Activated CD8-positive, alpha-beta T cell treated with anti-CD3 and anti-CD28 coated beads for 36 hours (primary cell): ENCODE data around the gene CYBA. TPM values are rescaled to one million over a fixed set of nuclear protein-coding genes. Genes with fewer than 3 reads are reported as not detected.
"Not testable (repeated sequence)": the region's sequence is repeated elsewhere in the genome, so short reads cannot be mapped to it uniquely, and the experiment has no call there.

ENCODE experiments used
- ATAC-seq: fragments of 200-7000 bp; cut with Tn5 transposase; one replicate; pipeline ENCODE4 v1.10.0; 2021; ENCODE audit warnings: mild to moderate bottlenecking, moderate library complexity
- CTCF ChIA-PET: fragments of 350-600 bp; sonication (Branson Sonifier 250); formaldehyde crosslinking; loops from one replicate; lab custom pipeline; 2021; ENCODE audit warnings: antibody characterized with exemption; lab: Charles Lee
- POLR2A ChIA-PET: fragments of 350-600 bp; sonication (Branson Sonifier 250); formaldehyde crosslinking; loops from one replicate; lab custom pipeline; 2021; ENCODE audit warnings: antibody characterized with exemption; lab: Charles Lee
- DNase-seq: peaks from one replicate; pipeline ENCODE4 v3.0.0-alpha.2; 2020
- H3K27ac Mint-ChIP-seq: one replicate; pipeline ENCODE4 v1.8.0; 2021; ENCODE audit warnings: mild to moderate bottlenecking, mixed read lengths
- H3K27me3 Mint-ChIP-seq: one replicate; pipeline ENCODE4 v1.8.0; 2021; ENCODE audit warnings: mixed read lengths
- H3K36me3 Mint-ChIP-seq: one replicate; pipeline ENCODE4 v1.8.0; 2021; ENCODE audit warnings: low read depth, mixed read lengths
- H3K4me1 Mint-ChIP-seq: one replicate; pipeline ENCODE4 v1.8.0; 2021; ENCODE audit warnings: low read depth, mixed read lengths
- H3K4me3 Mint-ChIP-seq: one replicate; pipeline ENCODE4 v1.8.0; 2021; ENCODE audit warnings: mild to moderate bottlenecking, moderate library complexity, mixed read lengths
- H3K9me3 Mint-ChIP-seq: one replicate; pipeline ENCODE4 v1.8.0; 2021; ENCODE audit warnings: mixed read lengths
- intact Hi-C: fragments of 100-400 bp; cut with micrococcal nuclease; formaldehyde crosslinking; loops from one replicate; pipeline ENCODE4 v1.10.0; 2022
- total RNA-seq, 2 experiments: library from RNA; stranded (reverse); gene quantifications; one replicate each; pipeline ENCODE4 v1.2.3, GENCODE V29; 2021
- TF ChIP-seq, protein P1 (sequence below): fragments of 200-600 bp; IDR thresholded peaks from one replicate; pipeline ENCODE4 v1.8.0; 2022; ENCODE audit warnings: antibody characterized with exemption, mild to moderate bottlenecking

Gene CYBA
- total RNA-seq, 2 experiments from 2014 or later, result 230 to 236 TPM

DNA sequence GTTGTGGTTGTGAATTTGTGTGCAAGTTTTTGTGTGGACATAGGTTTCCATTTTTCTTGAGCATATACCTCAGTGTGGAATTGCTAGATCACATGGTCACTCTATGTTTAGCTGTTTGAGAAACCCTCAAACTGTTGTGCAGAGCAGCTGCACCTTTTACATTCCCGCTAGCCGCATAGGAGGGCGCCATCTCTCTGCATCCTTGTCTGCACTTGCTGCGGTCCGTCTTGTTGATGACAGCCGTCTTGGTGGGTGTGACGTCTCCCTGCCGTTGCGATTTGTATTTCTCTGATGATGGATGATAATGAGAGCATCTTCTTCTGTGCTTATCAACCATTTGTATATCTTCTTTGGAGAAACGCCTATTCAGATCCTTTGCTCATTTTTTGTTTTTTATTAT lies 37.6 kb downstream of the CYBA start:
- TF ChIP-seq, protein P1, sequence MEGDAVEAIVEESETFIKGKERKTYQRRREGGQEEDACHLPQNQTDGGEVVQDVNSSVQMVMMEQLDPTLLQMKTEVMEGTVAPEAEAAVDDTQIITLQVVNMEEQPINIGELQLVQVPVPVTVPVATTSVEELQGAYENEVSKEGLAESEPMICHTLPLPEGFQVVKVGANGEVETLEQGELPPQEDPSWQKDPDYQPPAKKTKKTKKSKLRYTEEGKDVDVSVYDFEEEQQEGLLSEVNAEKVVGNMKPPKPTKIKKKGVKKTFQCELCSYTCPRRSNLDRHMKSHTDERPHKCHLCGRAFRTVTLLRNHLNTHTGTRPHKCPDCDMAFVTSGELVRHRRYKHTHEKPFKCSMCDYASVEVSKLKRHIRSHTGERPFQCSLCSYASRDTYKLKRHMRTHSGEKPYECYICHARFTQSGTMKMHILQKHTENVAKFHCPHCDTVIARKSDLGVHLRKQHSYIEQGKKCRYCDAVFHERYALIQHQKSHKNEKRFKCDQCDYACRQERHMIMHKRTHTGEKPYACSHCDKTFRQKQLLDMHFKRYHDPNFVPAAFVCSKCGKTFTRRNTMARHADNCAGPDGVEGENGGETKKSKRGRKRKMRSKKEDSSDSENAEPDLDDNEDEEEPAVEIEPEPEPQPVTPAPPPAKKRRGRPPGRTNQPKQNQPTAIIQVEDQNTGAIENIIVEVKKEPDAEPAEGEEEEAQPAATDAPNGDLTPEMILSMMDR, result no peak
- POLR2A ChIA-PET, result no interaction called here
- Mint-ChIP-seq H3K4me1 (no peaks in the 10 kb centered on the region), H3K4me3 (no peak overlapping the region), H3K36me3 (peaks cover 13% of the 10 kb centered on the region), H3K27me3 (no peaks in the 10 kb centered on the region), H3K27ac (no peak overlapping the region), H3K9me3 (no peaks in the 10 kb centered on the region)
- intact Hi-C loops, result no loop called here
- DNase-seq (no peak), ATAC-seq (no peak)
- CTCF ChIA-PET, result no interaction called here

- Mint-ChIP-seq H3K27me3 (no peaks in the 10 kb centered on the region), H3K4me1 (no peaks in the 10 kb centered on the region), H3K9me3 (no peaks in the 10 kb centered on the region), H3K36me3 (peaks cover 14% of the 10 kb centered on the region), H3K27ac (no peak overlapping the region), H3K4me3 (no peak overlapping the region)
- intact Hi-C loops, result no loop called here
- ATAC-seq, result no peak
- TF ChIP-seq, protein P1, result no peak
- ChIA-PET POLR2A (interaction anchor here (0.6 kb wide), 1 partner anchor 10 kb away, joined by 3 read pairs; no protein-coding TSS in a partner anchor), CTCF (interaction anchor here (1.5 kb wide), 1 partner anchor 9 kb away, joined by 4 read pairs; no protein-coding TSS in a partner anchor)
- DNase-seq, result no peak
Measured at GRCh38 chr16:88610909-88611812, 39.7 kb downstream of the CYBA start.

- ATAC-seq, result no peak
- CTCF ChIA-PET, result interaction anchor here (0.8 to 1.8 kb wide), 6 partner anchors 8 to 75 kb away, joined by 3 to 5 read pairs (median 3); no protein-coding TSS in a partner anchor
Measured at GRCh38 chr16:88610080-88610479, 40.8 kb downstream of the CYBA start.

DNA sequence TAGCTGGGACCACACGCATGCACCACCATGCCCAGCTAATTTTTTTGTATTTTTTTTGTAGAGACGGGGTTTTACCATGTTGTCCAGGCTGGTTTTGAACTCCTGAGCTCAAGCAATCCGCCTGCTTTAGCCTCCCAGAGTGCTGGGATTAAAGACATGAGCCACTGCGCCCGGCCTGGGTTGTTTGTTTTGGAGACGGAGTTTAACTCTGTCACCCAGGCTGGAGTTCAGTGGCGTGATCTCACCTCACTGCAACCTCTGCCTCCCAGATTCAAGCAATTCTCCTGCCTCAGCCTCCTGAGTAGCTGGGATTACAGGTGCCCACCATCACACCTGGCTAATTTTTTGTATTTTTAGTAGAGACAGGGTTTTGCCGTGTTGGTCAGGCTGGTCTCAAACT lies 41.4 kb downstream of the CYBA start:
- H3K4me3 Mint-ChIP-seq, DNase-seq, ATAC-seq, H3K27me3 Mint-ChIP-seq, H3K9me3 Mint-ChIP-seq, H3K27ac Mint-ChIP-seq, intact Hi-C loops, H3K4me1 Mint-ChIP-seq: not testable (repeated sequence)
- ChIA-PET CTCF (interaction anchor here (0.8 to 1.8 kb wide), 6 partner anchors 9 to 76 kb away, joined by 3 to 5 read pairs (median 3); no protein-coding TSS in a partner anchor), POLR2A (interaction anchor here (1.3 kb wide), 1 partner anchor 39 kb away, joined by 4 read pairs; no protein-coding TSS in a partner anchor)
- peaks cover 11% of the 10 kb centered on the region for H3K36me3 Mint-ChIP-seq

More at GRCh38 chr16:88610080-88610479, 40.8 kb downstream of the CYBA start:
- H3K36me3 Mint-ChIP-seq, result peaks cover 11% of the 10 kb centered on the region
- H3K27ac Mint-ChIP-seq, result no peak overlapping the region
- no peaks in the 10 kb centered on the region for H3K27me3 Mint-ChIP-seq
- no peak overlapping the region for H3K4me3 Mint-ChIP-seq
- POLR2A ChIA-PET, result interaction anchor here (0.6 to 1.3 kb wide), 2 partner anchors 9 to 39 kb away, joined by 3 to 4 read pairs; no protein-coding TSS in a partner anchor
- TF ChIP-seq, protein P1, result no peak
- no peaks in the 10 kb centered on the region for H3K9me3 Mint-ChIP-seq
- H3K4me1 Mint-ChIP-seq, result no peaks in the 10 kb centered on the region
- no peak for DNase-seq
- intact Hi-C loops, result no loop called here

- DNase-seq (no peak), ATAC-seq (no peak)
- H3K4me3 Mint-ChIP-seq, result no peak overlapping the region
- peaks cover 13% of the 10 kb centered on the region for H3K36me3 Mint-ChIP-seq
- intact Hi-C loops, result no loop called here
- H3K27me3 Mint-ChIP-seq, result no peaks in the 10 kb centered on the region
- no peaks in the 10 kb centered on the region for H3K9me3 Mint-ChIP-seq
- TF ChIP-seq, protein P1, result no peak
- ChIA-PET CTCF (interaction anchor here (1.2 to 1.8 kb wide), 3 partner anchors 12 to 170 kb away, joined by 3 read pairs; no protein-coding TSS in a partner anchor), POLR2A (interaction anchor here (0.6 kb wide), 1 partner anchor 9 kb away, joined by 3 read pairs; no protein-coding TSS in a partner anchor)
- no peak overlapping the region for H3K27ac Mint-ChIP-seq
- H3K4me1 Mint-ChIP-seq, result no peaks in the 10 kb centered on the region
Measured at GRCh38 chr16:88608076-88608475, 42.8 kb downstream of the CYBA start.
